Skeletal muscle satellite cell (primary cell): ENCODE data around the gene MYO15A.
A peak's percentile ranks its signal among the peaks of the same experiment; 100 is the strongest.

ENCODE experiments used
- H3K27me3 ChIP-seq: 2 replicates; pipeline ENCODE4 v1.7.0; 2013; ENCODE audit warnings: low read length; ENCODE audit not compliant: control insufficient read depth, insufficient read depth
- H3K36me3 ChIP-seq: 2 replicates; pipeline ENCODE4 v1.7.0; 2013; ENCODE audit warnings: mild to moderate bottlenecking, control low read depth, low read length; ENCODE audit not compliant: insufficient read depth
- H3K4me1 ChIP-seq: 2 replicates; pipeline ENCODE4 v1.7.0; 2013; ENCODE audit warnings: low read length; ENCODE audit not compliant: control insufficient read depth, insufficient read depth
- H3K4me2 ChIP-seq: 2 replicates; pipeline ENCODE4 v1.7.0; 2013; ENCODE audit warnings: mild to moderate bottlenecking, low read length
- H3K4me3 ChIP-seq: 2 replicates; pipeline ENCODE4 v1.7.0; 2013; ENCODE audit warnings: low read length
- H3K9ac ChIP-seq: 2 replicates; pipeline ENCODE4 v1.7.0; 2013; ENCODE audit warnings: mild to moderate bottlenecking, low read depth, low read length, moderate library complexity
- H3K9me3 ChIP-seq: replicated peaks from 2 replicates; pipeline ENCODE4 v1.7.0; 2013; ENCODE audit warnings: mild to moderate bottlenecking, control low read depth, low read length

The MYO15A gene

DNA sequence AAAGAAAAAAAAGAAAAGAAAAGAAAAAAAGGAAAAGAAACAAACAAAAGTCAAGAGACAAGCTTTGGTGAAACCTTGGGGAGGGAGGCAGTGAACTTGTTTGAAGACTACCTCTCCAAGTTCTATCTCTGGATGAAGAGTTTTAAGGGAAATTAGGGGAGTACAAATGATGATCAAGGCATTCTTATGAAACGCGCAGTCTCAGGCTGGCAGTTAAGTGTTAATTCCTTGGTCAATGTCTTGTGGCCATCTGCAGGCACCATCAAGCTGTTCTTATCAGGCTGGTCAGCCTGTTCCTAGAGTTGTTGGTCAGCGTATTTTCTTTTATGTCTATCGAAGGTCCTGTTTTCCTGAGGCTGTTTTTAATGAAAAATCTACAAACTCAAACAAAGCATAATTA is 29.0 kb upstream of the MYO15A start:
- Histone ChIP-seq H3K36me3 (no peaks in the 10 kb centered on the region), H3K9ac (no peak overlapping the region), H3K4me3 (no peak overlapping the region), H3K4me2 (no peak overlapping the region), H3K27me3 (peaks cover 23% of the 10 kb centered on the region), H3K9me3 (no peaks in the 10 kb centered on the region), H3K4me1 (no peaks in the 10 kb centered on the region)

DNA sequence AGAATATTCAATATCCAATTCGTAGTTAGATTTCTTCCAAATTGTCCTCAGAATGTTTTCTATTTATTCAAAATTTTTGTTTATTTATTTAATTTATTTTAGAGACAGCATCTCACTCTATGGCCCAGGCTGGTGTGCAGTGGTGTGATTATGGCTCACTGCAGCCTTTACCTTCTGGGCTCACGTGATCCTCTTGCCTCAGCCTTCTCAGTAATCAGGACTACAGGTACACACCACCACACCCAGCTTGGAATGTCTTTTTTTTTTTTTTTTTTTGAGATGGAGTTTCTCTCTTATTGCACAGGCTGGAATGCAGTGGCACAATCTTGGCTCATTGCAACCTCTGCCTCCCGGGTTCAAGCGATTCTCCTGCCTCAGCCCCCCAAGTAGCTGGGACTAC is 24.3 kb upstream of the MYO15A start:
- Histone ChIP-seq H3K36me3 (no peaks in the 10 kb centered on the region), H3K27me3 (peaks cover 5% of the 10 kb centered on the region), H3K4me2 (no peak overlapping the region), H3K9ac (no peak overlapping the region), H3K9me3 (no peaks in the 10 kb centered on the region), H3K4me3 (no peak overlapping the region), H3K4me1 (peaks cover 13% of the 10 kb centered on the region)

DNA sequence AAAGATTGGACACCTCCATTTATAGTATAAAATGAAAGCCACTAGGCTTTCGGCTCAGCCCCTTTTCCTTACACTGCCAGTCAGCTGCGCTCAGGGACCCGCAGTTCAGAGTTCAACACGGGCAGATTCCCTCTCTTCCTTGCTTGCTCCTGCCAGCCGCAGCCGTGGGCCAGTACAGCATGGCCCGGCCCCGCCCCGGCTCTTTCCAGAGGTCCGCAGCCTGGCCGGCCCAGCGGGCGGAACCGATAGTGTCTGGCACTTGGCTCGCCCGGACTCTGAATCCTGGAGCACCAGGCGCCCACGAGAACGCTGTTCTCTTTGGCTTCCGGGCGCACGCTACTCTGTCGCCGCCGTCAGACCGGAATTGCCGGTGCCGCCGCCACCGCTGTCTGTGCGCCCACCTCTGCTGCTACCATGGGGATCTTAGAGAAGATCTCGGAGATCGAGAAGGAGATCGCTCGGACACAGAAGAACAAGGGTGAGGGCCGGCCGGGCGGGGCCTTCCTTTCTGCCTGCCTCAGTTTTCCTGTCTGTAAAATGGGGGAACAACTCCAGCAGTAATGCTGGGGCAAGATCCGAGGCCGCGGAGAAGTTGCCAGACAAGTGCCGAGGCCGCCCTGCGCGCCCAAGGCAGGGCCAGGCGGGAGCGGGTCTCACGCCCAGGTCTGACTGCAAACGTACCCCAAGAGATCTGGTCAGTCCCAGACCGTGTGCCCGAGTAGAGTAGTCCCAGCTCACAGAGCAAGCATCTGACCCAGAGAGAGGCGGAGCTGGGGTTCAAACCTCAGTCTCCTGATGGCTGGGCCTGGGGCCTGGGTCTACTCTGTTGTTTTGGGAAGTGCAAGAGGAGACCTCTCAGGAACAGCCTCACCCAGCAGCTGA is 20.7 kb upstream of the MYO15A start, which contains the start of gene DRG2:
DRG2 (plus strand) TSS at position 339 of the 882 bp plus-strand sequence; CDS start at position 415, 76 bp downstream.
- H3K9ac ChIP-seq, result peak within 1 kb of the TSS; percentile 87
- H3K36me3 ChIP-seq, result peaks cover 3% of the 10 kb centered on the region
- H3K9me3 ChIP-seq, result no peaks in the 10 kb centered on the region
- peak within 1 kb of the TSS; percentile 94 for H3K4me3 ChIP-seq
- H3K27me3 ChIP-seq, result no peaks in the 10 kb centered on the region
- peaks cover 13% of the 10 kb centered on the region for H3K4me1 ChIP-seq
- H3K4me2 ChIP-seq, result peak within 1 kb of the TSS; percentile 87

DNA sequence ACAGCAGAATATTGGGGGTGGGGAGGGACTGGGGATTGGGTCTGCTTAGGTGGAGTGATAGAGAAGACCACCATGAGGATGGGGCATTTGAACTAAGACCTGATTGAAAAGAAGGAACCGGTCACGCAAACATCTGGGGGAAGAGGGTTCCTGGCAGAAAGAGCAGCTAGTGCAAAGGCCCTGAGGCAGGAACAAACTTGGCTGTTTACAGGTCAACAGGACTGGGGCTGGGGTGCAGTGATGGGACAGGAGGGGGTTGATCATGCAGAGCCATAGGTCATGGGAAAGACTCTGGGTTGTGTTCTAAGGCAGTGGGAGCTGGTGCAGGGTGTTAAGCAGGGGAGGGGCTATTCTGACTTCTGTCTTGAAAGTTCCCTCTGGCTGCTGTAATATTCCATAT is 18.9 kb upstream of the MYO15A start:
- Histone ChIP-seq H3K4me3 (no peak overlapping the region), H3K9me3 (no peaks in the 10 kb centered on the region), H3K9ac (no peak overlapping the region), H3K36me3 (peaks cover 16% of the 10 kb centered on the region), H3K27me3 (no peaks in the 10 kb centered on the region), H3K4me1 (peaks cover 13% of the 10 kb centered on the region), H3K4me2 (peak overlapping the region; percentile 87)

DNA sequence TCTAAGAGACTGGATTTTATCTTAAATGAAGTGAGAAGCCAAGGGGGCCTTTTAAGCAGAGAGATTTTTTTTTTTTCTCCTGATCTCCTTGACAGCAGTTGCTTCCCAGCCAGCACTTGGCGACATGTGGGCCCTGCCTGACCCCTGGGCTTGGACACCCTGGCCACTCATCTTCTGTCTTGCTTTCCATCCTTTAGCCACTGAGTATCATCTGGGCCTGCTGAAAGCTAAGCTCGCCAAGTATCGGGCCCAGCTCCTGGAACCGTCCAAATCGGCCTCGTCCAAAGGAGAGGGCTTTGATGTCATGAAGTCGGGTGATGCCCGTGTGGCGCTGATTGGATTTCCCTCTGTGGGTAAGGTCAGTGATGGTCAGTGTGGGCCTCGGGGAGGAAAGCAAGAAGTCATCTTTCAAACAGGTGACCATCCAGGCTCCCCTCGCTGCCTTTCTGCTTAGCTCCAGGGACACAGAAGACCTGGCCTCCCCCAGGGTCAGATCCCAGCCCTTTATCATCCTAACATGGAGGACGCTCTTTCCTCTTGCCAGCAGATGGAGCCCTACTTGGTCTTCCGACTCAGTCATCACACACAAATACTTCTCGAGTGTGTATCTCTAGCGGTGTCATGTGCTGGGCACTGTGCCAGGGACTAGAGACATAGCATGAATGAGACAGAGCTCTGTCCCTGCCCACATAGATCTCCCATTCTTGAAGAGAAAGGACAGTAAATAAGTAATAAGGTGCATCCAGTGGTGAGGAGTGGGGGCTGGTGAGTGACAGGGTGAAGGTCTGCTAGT is 14.7 kb upstream of the MYO15A start:
- Histone ChIP-seq H3K4me3 (no peak overlapping the region), H3K4me2 (no peak overlapping the region), H3K36me3 (peaks cover 51% of the 10 kb centered on the region), H3K27me3 (no peaks in the 10 kb centered on the region), H3K9me3 (no peaks in the 10 kb centered on the region), H3K4me1 (peaks cover 5% of the 10 kb centered on the region), H3K9ac (no peak overlapping the region)

DNA sequence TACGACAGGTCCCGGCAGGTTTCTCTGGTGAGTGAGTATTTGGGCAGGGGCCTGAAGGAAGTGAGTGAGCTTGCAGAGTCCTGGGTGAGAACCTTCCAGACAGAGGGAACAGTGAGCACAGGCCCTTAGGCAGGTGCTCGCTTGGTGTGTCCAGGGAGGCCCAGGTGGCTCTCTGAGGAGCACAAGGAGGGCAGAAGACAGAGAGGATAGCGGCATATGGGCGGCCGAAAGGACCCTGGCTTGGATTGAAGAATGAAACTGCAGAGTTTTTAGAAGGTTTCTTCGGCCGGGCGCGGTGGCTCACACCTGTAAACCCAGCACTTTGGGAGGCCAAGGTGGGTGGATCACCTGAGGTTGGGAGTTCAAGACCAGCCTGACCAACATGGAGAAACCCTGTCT is 14.1 kb upstream of the MYO15A start:
- H3K9me3 ChIP-seq, result no peaks in the 10 kb centered on the region
- H3K4me3 ChIP-seq, result no peak overlapping the region
- no peaks in the 10 kb centered on the region for H3K27me3 ChIP-seq
- no peak overlapping the region for H3K4me2 ChIP-seq
- H3K9ac ChIP-seq, result no peak overlapping the region
- H3K36me3 ChIP-seq, result peaks cover 57% of the 10 kb centered on the region
- H3K4me1 ChIP-seq, result no peaks in the 10 kb centered on the region

DNA sequence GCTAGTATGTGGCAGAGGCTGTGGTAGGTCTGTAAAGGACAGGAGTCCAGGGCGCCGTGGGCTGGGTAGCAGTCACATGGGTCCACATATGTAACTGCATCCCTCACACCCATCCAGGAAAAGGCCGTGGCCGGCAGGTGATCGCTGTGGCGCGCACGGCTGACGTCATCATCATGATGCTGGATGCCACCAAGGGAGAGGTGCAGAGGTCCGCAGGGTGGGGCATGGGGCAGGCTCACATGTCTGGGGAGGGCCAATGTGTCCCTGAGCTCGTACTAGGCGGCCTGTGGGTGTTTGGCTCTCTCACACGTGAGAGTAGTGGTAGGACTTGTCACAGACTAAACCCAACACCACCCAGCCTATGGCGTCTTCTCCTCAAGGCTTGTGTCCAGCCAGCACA is 9.0 kb upstream of the MYO15A start:
- H3K4me2 ChIP-seq, result no peak overlapping the region
- H3K36me3 ChIP-seq, result peaks cover 66% of the 10 kb centered on the region
- no peaks in the 10 kb centered on the region for H3K9me3 ChIP-seq
- no peak overlapping the region for H3K4me3 ChIP-seq
- H3K27me3 ChIP-seq, result no peaks in the 10 kb centered on the region
- no peak overlapping the region for H3K9ac ChIP-seq
- no peaks in the 10 kb centered on the region for H3K4me1 ChIP-seq

DNA sequence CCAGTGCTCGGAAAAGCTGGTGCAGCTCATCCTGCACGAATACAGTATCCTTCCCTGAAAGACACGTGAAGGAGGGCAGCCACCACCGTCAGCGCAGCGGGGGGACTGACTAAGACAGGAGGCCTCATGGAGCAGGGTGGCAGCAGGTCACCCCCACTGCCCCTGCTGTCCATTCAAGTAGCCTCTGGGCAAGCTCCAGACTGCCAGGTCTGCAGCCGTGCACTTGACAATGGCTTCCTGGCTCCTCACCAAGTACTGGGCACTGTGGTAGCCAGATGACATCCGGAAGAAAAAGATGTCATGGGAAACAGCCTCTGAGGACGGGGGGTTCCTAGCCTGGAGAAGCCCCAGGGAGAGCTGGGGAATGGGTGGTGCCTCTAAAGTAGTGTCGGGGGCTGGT is 7.9 kb upstream of the MYO15A start:
- H3K4me1 ChIP-seq, result no peaks in the 10 kb centered on the region
- H3K4me3 ChIP-seq, result no peak overlapping the region
- H3K9ac ChIP-seq, result no peak overlapping the region

DNA sequence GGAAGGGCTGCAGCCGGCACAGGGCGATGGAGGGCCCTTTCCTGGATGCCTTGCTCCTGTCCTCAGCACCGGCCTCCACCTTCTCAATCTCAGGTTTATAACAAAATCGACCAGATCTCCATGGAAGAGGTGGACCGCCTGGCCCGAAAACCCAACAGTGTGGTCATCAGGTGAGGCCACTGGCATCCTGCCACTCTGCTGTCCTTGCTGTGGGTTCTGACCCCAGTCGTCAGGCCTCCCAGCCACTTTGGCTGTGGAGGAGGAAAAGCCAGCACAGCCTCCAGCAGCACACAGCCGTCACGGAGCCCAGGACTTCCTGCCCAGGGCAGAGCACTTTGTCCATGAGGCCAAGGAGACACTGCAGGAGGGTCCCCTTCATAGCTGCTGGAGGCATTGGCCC is 6.7 kb upstream of the MYO15A start:
- H3K4me1 ChIP-seq, result no peaks in the 10 kb centered on the region
- no peak overlapping the region for H3K9ac ChIP-seq
- H3K36me3 ChIP-seq, result peaks cover 62% of the 10 kb centered on the region
- no peak overlapping the region for H3K4me2 ChIP-seq
- no peaks in the 10 kb centered on the region for H3K9me3 ChIP-seq
- no peak overlapping the region for H3K4me3 ChIP-seq
- H3K27me3 ChIP-seq, result no peaks in the 10 kb centered on the region

More for the DNA sequence above, 7.9 kb upstream of the MYO15A start:
- Histone ChIP-seq H3K27me3 (no peaks in the 10 kb centered on the region), H3K9me3 (no peaks in the 10 kb centered on the region), H3K4me2 (no peak overlapping the region), H3K36me3 (peaks cover 66% of the 10 kb centered on the region)

DNA sequence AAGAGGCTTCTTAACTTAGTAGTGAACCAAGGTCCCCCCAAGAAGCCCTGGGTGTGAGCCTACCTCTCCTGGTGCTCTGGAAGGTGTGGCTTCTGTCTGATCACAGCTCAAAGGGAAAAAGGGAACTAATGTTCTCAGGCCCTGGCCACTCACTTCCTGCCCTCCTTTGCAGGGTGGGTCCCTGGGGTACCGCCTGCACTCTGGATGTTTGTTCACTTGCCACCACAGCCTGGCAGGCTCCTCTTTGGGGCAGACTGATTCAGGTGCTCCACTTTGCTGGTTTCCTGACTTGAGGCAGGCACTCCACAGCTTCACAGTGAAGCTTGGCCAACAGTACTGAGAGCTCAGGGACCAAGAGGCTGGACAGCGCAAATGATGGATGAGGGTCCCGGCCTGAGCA is 5.9 kb upstream of the MYO15A start:
- H3K4me2 ChIP-seq, result no peak overlapping the region
- H3K9me3 ChIP-seq, result no peaks in the 10 kb centered on the region
- H3K27me3 ChIP-seq, result no peaks in the 10 kb centered on the region
- peaks cover 54% of the 10 kb centered on the region for H3K36me3 ChIP-seq
- H3K4me3 ChIP-seq, result no peak overlapping the region
- no peaks in the 10 kb centered on the region for H3K4me1 ChIP-seq
- no peak overlapping the region for H3K9ac ChIP-seq

DNA sequence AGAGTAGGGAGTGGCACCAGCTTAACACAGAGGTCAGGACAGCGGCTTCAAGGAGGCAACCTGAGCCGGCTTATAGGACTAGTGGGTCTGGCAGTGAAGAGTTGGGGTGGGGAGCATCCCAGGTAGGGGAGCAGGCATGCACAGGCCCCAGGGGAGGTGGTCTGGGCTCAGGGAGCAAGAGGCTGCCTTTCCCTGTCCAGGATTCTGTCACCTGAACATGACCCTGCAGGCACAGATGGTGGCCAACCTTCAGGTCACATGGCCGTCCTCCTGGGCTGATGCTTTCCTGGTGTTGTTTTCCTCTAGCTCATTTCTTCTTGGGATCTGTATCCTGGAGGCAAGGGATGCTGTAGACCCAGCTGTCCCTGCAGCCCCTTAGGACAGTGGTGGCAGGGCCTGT is 3.5 kb upstream of the MYO15A start:
- H3K9me3 ChIP-seq, result no peaks in the 10 kb centered on the region
- no peak overlapping the region for H3K4me2 ChIP-seq
- no peaks in the 10 kb centered on the region for H3K4me1 ChIP-seq
- H3K27me3 ChIP-seq, result no peaks in the 10 kb centered on the region
- no peak overlapping the region for H3K4me3 ChIP-seq
- peaks cover 31% of the 10 kb centered on the region for H3K36me3 ChIP-seq
- H3K9ac ChIP-seq, result no peak overlapping the region
